HG03064 (cell line): ENCODE measurements around the gene RAB27A.
"Not testable (repeated sequence)": the region's sequence is repeated elsewhere in the genome, so short reads cannot be mapped to it uniquely, and the experiment has no call there.

ENCODE experiments used
- ATAC-seq: cut with Tn5 transposase; IDR thresholded peaks from one replicate; pipeline ENCODE4 v1.9.1; 2021; ENCODE audit warnings: low read depth; ENCODE audit not compliant: unreplicated experiment

The RAB27A gene

GRCh38 chr15:55289746-55290527 lies at the start of gene RAB27A:
Gene RAB27A, minus strand, starts transcription at chr15:55289813. Its CDS starts 54,879 bp downstream, at chr15:55234934.
- peak; percentile 61 for ATAC-seq

DNA sequence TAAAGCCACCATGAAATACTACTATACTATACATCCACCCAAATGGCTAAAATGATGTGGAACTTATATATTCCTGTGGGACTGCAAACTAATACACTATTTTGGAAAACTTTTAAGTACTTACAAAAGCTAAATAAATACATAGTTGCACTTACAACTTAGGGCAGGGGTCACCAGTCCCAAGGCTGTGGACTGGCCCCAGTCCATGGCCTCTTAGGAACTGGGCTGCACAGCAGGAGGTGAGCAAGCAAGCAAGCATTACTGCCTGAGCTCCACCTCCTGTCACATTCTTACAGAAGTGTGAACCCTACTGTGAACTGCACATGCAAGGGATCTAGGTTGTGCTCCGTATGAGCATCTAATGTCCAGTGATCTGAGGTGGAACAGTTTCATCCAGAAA lies 47.5 kb upstream of the RAB27A start:
- ATAC-seq: no peak

GRCh38 chr15:55334997-55335396 lies 45.4 kb upstream of the RAB27A start:
- ATAC-seq: no peak

DNA sequence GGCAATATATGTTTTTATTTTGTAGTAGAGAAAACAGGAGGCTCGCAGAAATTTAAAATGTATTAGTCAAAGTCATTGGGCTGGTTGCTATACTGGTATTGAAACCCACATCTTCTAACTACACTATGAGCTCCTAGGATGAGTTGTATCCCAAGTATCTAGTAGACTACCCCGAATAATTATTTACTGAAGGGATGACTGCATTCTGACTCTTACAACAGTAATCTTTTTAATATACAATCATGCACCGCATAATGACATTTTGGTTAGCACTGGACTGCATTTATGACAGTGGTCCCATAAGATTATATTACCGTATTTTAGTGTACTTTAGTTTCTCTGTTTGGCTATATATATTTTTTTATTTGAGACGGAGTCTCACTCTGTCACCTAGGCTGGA lies 44.8 kb upstream of the RAB27A start:
- no peak for ATAC-seq

DNA sequence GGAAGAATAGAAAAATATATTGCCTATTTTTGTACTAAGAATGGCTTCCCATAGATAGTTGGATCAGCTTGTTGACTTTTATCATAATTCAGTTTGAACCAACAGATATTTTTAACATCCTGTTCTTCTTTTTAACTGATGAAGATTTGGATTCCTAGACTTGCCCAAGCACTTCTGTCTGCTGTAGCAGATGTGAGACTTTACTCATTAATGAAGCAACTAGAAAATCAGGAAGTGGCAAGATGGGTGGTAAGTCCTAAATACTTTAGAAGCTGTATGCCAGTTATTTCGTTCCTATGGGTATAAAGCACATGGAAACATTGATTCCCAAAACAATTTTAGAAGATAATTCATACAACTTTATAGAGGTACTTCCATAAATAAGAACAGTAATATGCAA lies 37.8 kb upstream of the RAB27A start:
- no peak for ATAC-seq

DNA sequence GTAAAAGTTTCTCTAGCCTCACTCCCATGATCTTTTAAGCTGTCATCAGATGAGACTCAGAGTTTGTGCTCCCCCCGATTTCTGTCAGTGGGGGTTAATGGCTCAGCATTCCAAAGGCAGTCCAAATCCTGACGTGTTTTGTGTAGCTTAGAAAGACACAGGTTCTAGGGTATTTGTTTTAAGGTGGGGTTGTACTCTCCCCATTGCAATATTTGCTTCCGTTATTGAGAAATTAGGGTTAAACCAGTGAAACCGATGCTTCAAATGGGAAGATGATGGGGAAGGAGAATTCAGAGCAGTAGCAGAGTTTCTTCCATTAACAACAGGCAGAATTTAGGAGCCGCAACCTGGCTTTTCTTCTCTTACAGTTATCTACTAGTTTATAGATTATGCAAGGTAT lies 32.9 kb upstream of the RAB27A start:
- no peak for ATAC-seq

- ATAC-seq: no peak
Observed at GRCh38 chr15:55320963-55321362, 31.4 kb upstream of the RAB27A start.

- ATAC-seq: no peak
Observed at GRCh38 chr15:55320238-55320550, 30.6 kb upstream of the RAB27A start.

- ATAC-seq: peak; percentile 39
Observed at GRCh38 chr15:55319537-55320237, 30.1 kb upstream of the RAB27A start.

DNA sequence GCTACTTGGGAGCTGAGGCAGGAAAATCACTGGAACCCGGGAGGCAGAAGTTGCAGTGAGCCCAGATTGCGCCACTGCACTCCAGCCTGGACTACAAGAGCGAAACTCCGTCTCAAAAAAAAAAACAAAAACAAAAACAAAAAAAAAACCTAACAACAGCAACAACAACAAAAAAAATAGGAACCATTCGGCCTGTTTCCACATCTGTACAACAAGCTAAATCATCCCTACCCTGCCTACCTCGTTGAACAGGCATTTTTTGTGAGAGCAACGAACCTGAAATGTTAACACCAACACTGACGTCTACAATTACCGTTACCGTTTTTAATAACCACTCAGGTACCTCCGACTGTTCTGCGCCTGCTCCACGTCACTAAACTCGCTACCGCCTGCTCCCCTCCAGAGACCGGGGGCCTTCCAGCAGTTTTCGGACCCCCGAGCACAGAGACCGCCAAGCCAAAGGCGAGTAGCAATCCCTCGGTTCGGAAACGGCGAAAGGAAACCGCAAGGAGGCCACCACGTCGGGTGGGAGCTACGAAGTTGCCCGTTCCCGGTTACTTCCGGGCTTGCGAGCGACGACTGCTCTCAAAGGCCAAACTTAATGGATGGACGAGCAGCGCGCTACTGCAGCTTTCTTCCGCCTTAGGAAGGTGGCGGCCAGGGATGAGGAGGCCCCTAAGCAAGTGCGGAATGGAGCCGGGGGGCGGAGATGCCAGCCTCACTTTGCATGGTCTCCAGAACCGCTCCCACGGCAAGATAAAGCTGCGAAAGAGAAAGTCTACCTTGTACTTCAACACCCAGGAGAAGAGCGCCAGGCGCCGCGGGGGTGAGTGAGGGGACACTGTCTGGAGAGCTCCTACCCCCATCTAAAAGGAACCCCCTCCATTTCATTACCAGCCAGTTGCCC lies 29.2 kb upstream of the RAB27A start, which contains the start of the genes PIGB and PIGBOS1:
Gene PIGB (plus strand): TSS at position 635 of the 907 bp plus-strand sequence. CDS start 29 bp downstream, at position 664.
Gene PIGBOS1 (minus strand): TSS at position 536 of the 907 bp plus-strand sequence. CDS start 1,331 bp downstream, outside the sequence.
- ATAC-seq: peak; percentile 90

GRCh38 chr15:55302801-55303200 lies 13.2 kb upstream of the RAB27A start:
- ATAC-seq: not testable (repeated sequence)

DNA sequence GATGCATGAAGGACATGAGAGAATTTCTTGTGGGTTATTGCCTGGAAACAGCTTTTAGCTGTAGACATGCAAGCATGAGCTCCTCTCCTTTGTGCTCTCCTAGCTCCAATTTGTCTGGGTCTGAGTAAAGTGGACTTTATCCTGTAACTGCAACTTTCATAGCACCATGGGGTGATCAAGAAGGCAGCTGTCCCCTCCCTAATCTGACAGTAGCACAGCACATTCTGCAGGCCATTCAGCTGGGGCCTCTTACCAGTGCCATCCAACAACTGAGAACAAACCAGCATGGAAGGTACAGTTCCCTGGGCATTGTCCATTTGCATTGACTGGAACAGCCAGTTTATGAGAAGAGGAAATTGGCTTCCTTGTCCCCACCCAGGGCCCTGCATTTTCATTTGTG lies 7.7 kb upstream of the RAB27A start:
- ATAC-seq: no peak

GRCh38 chr15:55290528-55291057 lies 980 bp upstream of the RAB27A start:
- peak; percentile 77 for ATAC-seq

DNA sequence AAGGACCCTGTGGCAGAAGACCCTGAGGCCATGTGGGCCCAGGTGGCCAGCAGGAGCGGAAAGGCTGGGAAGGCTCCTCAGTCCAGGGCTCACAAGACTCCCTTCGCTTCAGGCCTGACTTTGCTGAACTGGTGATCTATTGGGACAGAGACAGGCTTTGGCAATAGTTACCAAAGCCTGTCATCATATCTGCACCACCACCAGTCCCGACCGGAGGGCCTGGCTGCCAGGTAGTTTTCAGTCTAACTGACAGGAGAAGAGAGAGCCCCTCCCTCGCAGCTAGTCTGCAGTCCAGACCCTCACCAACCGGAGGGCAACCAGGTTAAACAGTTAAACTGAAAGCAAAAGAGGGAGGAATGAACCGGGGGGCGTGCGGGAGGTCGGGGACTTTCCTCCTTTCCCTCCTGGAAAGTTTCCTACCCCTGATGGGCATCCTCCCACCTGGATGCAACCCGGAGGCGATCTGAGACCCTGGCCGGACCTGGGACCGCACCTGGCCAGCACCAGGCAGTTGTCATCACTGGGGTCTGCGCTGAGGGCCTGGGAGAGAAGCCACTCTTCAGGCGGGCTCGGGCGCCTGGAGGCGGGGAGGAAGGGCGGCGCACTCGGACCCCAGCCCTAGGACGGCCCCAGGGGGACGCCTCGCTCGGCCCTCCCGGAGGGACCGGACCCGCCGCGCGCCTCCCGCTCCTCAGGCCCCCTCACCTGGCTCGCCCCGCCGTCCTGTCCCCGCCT lies 435 bp downstream of the RAB27A start:
- peak; percentile 18 for ATAC-seq

DNA sequence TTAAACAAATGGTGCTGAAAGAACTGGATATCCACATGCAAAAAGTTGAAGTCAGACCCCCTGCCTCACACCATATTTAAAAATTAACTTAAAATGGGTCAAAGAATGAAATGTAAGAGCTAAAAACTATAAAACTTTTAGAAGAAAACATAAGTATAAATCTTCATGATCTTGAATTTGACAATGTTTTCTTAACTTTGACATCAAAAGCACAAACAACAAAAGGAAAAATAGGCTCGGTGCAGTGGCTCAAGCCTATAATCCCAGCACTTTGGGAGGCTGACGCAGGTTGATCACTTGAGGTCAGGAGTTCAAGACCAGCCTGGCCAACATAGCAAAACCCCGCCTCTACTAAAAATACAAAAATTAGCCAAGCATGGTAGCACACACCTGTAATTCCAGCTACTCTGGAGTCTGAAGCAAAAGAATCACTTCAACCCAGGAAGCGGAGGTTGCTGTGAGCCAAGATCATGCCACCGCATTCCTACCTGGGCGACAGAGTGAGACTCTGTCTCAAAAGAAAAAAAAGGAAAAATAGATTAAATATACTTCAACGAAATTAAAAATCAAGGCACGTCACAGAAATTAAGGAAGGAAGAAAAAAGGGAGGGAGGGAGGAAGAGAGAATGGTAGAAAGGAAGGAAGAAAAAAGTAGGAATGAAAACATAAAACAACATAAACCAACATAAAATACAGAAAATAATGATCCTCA lies 1.5 kb downstream of the RAB27A start:
- ATAC-seq: no peak

DNA sequence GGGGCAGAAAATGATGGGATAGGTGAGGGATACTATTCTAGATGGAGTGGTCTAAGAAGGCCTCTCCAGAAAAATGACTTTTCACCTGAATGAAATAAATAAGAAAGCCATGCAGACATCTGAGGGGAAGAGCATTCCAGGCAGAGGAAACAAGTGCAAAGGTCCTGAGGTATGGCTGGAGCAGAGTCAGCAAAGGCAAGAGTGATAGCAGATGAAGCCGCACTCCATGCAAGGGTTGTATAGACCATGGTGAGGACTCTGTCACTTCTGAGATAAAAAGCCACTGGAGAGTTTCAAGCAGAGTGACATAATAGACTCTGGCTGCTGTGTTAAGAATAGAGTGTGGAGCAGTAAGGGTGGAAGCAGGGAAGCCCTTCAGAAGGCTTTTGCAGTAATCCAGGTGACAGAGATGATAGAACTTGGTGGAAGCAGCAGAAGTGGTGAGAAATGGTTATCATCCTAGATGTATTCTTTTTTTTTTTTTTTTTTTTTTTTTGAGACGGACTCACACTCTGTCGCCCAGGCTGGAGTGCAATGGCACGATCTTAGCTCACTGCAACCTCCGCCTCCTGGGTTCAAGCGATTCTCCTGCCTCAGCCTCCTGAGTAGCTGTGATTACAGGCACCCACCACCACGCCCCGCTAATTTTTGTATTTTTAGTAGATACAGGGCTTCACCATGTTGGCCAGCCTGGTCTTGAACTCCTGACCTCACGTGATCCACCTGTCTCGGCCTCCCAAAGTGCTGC lies 3.0 kb downstream of the RAB27A start:
- not testable (repeated sequence) for ATAC-seq

GRCh38 chr15:55284426-55284825 lies 5.2 kb downstream of the RAB27A start:
- ATAC-seq: no peak

- ATAC-seq: no peak
Observed at GRCh38 chr15:55283379-55284147, 6.0 kb downstream of the RAB27A start.
